Hepatocyte (in vitro differentiated cells): ENCODE results near the gene NOXA1. TPM values are rescaled to one million over a fixed set of nuclear protein-coding genes. Genes with fewer than 3 reads are reported as not detected.

ENCODE experiments used
- DNase-seq: peaks from one replicate; pipeline ENCODE4 v3.0.0-alpha.2; 2016; ENCODE audit warnings: low spot score
- H2AFZ ChIP-seq: fragments of 200-600 bp; sonication (generic); 2 replicates; pipeline ENCODE4 v1.6.0; 2016; ENCODE audit warnings: antibody characterized with exemption, mild to moderate bottlenecking
- H3K27ac ChIP-seq: fragments of 200-600 bp; sonication (generic); 2 replicates; pipeline ENCODE4 v1.5.1; 2016; ENCODE audit warnings: mild to moderate bottlenecking
- H3K27me3 ChIP-seq: fragments of 200-600 bp; sonication (generic); 2 replicates; pipeline ENCODE4 v1.6.1; 2016
- H3K36me3 ChIP-seq: fragments of 200-600 bp; sonication (generic); replicated peaks from 2 replicates; pipeline ENCODE4 v1.5.1; 2016; ENCODE audit warnings: low read depth; ENCODE audit not compliant: insufficient read depth
- H3K4me1 ChIP-seq: fragments of 200-600 bp; sonication (generic); 2 replicates; pipeline ENCODE4 v1.5.1; 2016; ENCODE audit warnings: mild to moderate bottlenecking, moderate library complexity; ENCODE audit not compliant: insufficient read depth
- H3K4me2 ChIP-seq: fragments of 200-600 bp; sonication (generic); 2 replicates; pipeline ENCODE4 v1.6.0; 2016
- H3K4me3 ChIP-seq: fragments of 200-600 bp; sonication (generic); 2 replicates; pipeline ENCODE4 v1.5.1; 2016; ENCODE audit warnings: mild to moderate bottlenecking
- H3K79me2 ChIP-seq: fragments of 200-600 bp; sonication (generic); 2 replicates; pipeline ENCODE4 v1.6.0; 2017; ENCODE audit warnings: mild to moderate bottlenecking
- H3K9me2 ChIP-seq: fragments of 200-600 bp; sonication (generic); replicated peaks from 2 replicates; pipeline ENCODE4 v1.6.0; 2017; ENCODE audit warnings: mild to moderate bottlenecking; ENCODE audit not compliant: insufficient read depth
- H3K9me3 ChIP-seq: fragments of 200-600 bp; sonication (generic); 2 replicates; pipeline ENCODE4 v1.5.1; 2016; ENCODE audit warnings: low read depth, mild to moderate bottlenecking
- H4K20me1 ChIP-seq: fragments of 200-600 bp; sonication (generic); 2 replicates; pipeline ENCODE4 v1.6.0; 2016; ENCODE audit warnings: mild to moderate bottlenecking; ENCODE audit not compliant: insufficient read depth, poor library complexity, severe bottlenecking
- CTCF ChIP-seq: fragments of 200-600 bp; sonication (generic); IDR thresholded peaks from 2 replicates; pipeline ENCODE4 v1.5.1; 2016; ENCODE audit warnings: antibody characterized with exemption, mild to moderate bottlenecking; ENCODE audit not compliant: poor library complexity
- EZH2 ChIP-seq: fragments of 200-600 bp; sonication (generic); IDR thresholded peaks from 2 replicates; pipeline ENCODE4 v1.6.1; 2016; ENCODE audit warnings: antibody characterized with exemption, mild to moderate bottlenecking, borderline replicate concordance
- EZH2phosphoT487 ChIP-seq: fragments of 200-600 bp; sonication (generic); IDR thresholded peaks from one replicate; pipeline ENCODE4 v1.6.1; 2018; ENCODE audit warnings: antibody characterized with exemption, mild to moderate bottlenecking, low read depth, moderate library complexity; ENCODE audit not compliant: unreplicated experiment, severe bottlenecking
- WGBS: methylation state at CpG from one replicate; pipeline ENCODE4 v1.1.6; 2016; ENCODE audit warnings: low lambda C conversion rate; ENCODE audit errors: missing lambda C conversion rate; 5-methylcytosine and 5-hydroxymethylcytosine counted together
- polyA plus RNA-seq: library from polyadenylated mRNA; unstranded; fragments of >200 nt; fragmentation: Nextera tagmentation; extraction: Ambion mirVana; gene quantifications from 2 replicates; pipeline ENCODE4 v1.2.1, GENCODE V29; 2016
- total RNA-seq: library from RNA; depleted of rRNA; stranded (reverse); fragments of >200 nt; gene quantifications from 2 replicates; pipeline ENCODE4 v1.2.3, GENCODE V29; 2014

The NOXA1 gene
- total and polyA plus RNA-seq, 2 experiments from 2014 or later, result 7.2 to 12.5 TPM

DNA sequence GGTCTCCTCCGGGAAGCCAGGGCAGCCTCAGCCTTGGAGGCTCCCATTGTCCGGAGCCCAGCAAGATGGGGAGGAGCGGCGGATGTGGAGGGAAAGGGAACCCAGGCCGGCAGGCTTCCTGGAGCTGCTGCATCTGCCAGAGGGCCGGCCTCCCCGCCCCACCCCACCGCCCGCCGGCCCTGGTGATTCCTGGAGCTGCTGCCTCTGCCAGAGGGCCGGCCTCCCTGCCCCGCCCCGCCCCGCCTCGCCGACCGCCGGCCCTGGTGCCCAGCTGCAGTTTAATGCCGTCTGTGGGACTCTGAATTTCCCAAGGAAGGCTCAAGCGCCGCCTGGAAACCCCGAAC, 31.8 kb upstream of the NOXA1 start:
- H3K9me3 ChIP-seq, result no peaks in the 10 kb centered on the region
- H3K4me3 ChIP-seq, result no peak overlapping the region
- no peaks in the 10 kb centered on the region for H3K27me3 ChIP-seq
- H3K4me1 ChIP-seq, result no peaks in the 10 kb centered on the region
- H3K36me3 ChIP-seq, result no peaks in the 10 kb centered on the region
- DNase-seq, result no peak
- H2AFZ ChIP-seq, result no peak overlapping the region
- no peak for TF ChIP-seq EZH2phosphoT487
- TF ChIP-seq EZH2, result no peak
- TF ChIP-seq CTCF, result no peak
- no peaks in the 10 kb centered on the region for H3K79me2 ChIP-seq
- 94% methylated on average over 11 of the region's 22 CpGs for WGBS
- H3K9me2 ChIP-seq, result no peaks in the 10 kb centered on the region
- H3K27ac ChIP-seq, result no peak overlapping the region
- no peaks in the 10 kb centered on the region for H4K20me1 ChIP-seq
- no peak overlapping the region for H3K4me2 ChIP-seq

- no peak for DNase-seq
- Histone ChIP-seq H4K20me1 (no peaks in the 10 kb centered on the region), H3K4me2 (no peak overlapping the region), H3K27ac (no peak overlapping the region), H3K9me3 (no peaks in the 10 kb centered on the region), H3K4me3 (no peak overlapping the region), H3K9me2 (no peaks in the 10 kb centered on the region), H2AFZ (no peak overlapping the region), H3K36me3 (no peaks in the 10 kb centered on the region), H3K4me1 (no peaks in the 10 kb centered on the region), H3K79me2 (peaks cover 3% of the 10 kb centered on the region), H3K27me3 (no peaks in the 10 kb centered on the region)
- WGBS, result 98% methylated on average over 20 of the region's 23 CpGs
- TF ChIP-seq CTCF, result no peak
- no peak for TF ChIP-seq EZH2phosphoT487
- no peak for TF ChIP-seq EZH2
Measured at GRCh38 chr9:137392232-137393007, 30.8 kb upstream of the NOXA1 start.

- Histone ChIP-seq H4K20me1 (no peaks in the 10 kb centered on the region), H3K4me2 (no peak overlapping the region), H3K9me3 (no peaks in the 10 kb centered on the region), H3K4me1 (no peaks in the 10 kb centered on the region), H3K27me3 (no peaks in the 10 kb centered on the region), H3K79me2 (peaks cover 6% of the 10 kb centered on the region), H3K4me3 (no peak overlapping the region), H3K9me2 (no peaks in the 10 kb centered on the region), H3K36me3 (no peaks in the 10 kb centered on the region), H2AFZ (no peak overlapping the region), H3K27ac (no peak overlapping the region)
- DNase-seq, result no peak
- 96% methylated on average over 24 of the region's 28 CpGs for WGBS
- TF ChIP-seq EZH2phosphoT487 (no peak), EZH2 (no peak), CTCF (no peak)
Measured at GRCh38 chr9:137393176-137394150, 29.7 kb upstream of the NOXA1 start.
